Mucosa of descending colon (tissue), 3 donors: ENCODE measurements around the gene ZNF407. TPM values are rescaled to one million over a fixed set of nuclear protein-coding genes. Genes with fewer than 3 reads are reported as not detected.

Experiments used
- ATAC-seq: fragments of 200-7000 bp; cut with Tn5 transposase; one replicate; pipeline ENCODE4 v1.9.1; 2020; ENCODE audit warnings: mild to moderate bottlenecking, moderate library complexity
- DNase-seq, 3 donors: peaks; one replicate each; pipeline ENCODE4 v3.0.0-alpha.2; 2020
- H3K36me3 ChIP-seq: fragments of 200-600 bp; one replicate; pipeline ENCODE4 v1.8.0; 2021; ENCODE audit warnings: low read depth, mild to moderate bottlenecking
- H3K4me1 ChIP-seq: fragments of 200-600 bp; one replicate; pipeline ENCODE4 v1.8.0; 2021; ENCODE audit warnings: low read depth, mild to moderate bottlenecking
- H3K4me3 ChIP-seq: fragments of 200-600 bp; one replicate; pipeline ENCODE4 v1.8.0; 2021; ENCODE audit warnings: mild to moderate bottlenecking
- H3K9me3 ChIP-seq: fragments of 200-600 bp; one replicate; pipeline ENCODE4 v1.8.0; 2021; ENCODE audit warnings: mild to moderate bottlenecking
- CTCF ChIP-seq: fragments of 200-600 bp; IDR thresholded peaks from one replicate; pipeline ENCODE4 v1.8.0; 2022; ENCODE audit warnings: antibody characterized with exemption, mild to moderate bottlenecking
- intact Hi-C, 2 donors: fragments of 100-400 bp; cut with DNase I in 1 of 2; cut with micrococcal nuclease in 1 of 2; formaldehyde crosslinking; loops; one replicate each; pipeline versions ENCODE4 v1.11.0 to v1.11.1; 2022; cut with DNase I, micrococcal nuclease
- total RNA-seq, 3 donors: library from RNA; stranded (reverse); fragmentation: NEBNext Ultra II Directional in 2 of 3; extraction: Animal tissue kit (Norgen Biotek cat#: 25700) in 2 of 3; gene quantifications; one replicate each; pipeline versions ENCODE4 v1.2.1 to v1.2.4, GENCODE V29; 2021 to 2023
- donor health status: DM: no; HTN: no; CAD: no; lungs with moderate emphysema.
- donor health status: DM: no; HTN: no; CAD: no.
- donor health status: DM: no; HTN: yes; CAD: no.

The ZNF407 gene
- total RNA-seq, 3 donors from 2014 or later, result 13.0 to 25.1 (median 18.8) TPM

- Histone ChIP-seq H3K9me3 (no peaks in the 10 kb centered on the region), H3K36me3 (no peaks in the 10 kb centered on the region), H3K4me1 (no peaks in the 10 kb centered on the region), H3K4me3 (no peak overlapping the region)
- TF ChIP-seq CTCF, result no peak
- DNase-seq (no peak), ATAC-seq (no peak)
- intact Hi-C loops, result no loop called here
Observed at GRCh38 chr18:74682991-74683297, 85.3 kb downstream of the ZNF407 start.

- no peak for ATAC-seq
Observed at GRCh38 chr18:74683573-74683972, 85.9 kb downstream of the ZNF407 start.

GRCh38 chr18:74689251-74689650 is 91.6 kb downstream of the ZNF407 start:
- intact Hi-C loops, result no loop called here
- DNase-seq (no peak), ATAC-seq (no peak)
- no peaks in the 10 kb centered on the region for H3K9me3 ChIP-seq
- no peaks in the 10 kb centered on the region for H3K4me1 ChIP-seq
- no peak overlapping the region for H3K4me3 ChIP-seq
- no peak for TF ChIP-seq CTCF
- H3K36me3 ChIP-seq, result no peaks in the 10 kb centered on the region

More at GRCh38 chr18:74683573-74683972, 85.9 kb downstream of the ZNF407 start:
- intact Hi-C loops, result no loop called here
- TF ChIP-seq CTCF, result no peak
- Histone ChIP-seq H3K9me3 (no peaks in the 10 kb centered on the region), H3K36me3 (no peaks in the 10 kb centered on the region), H3K4me3 (no peak overlapping the region), H3K4me1 (no peaks in the 10 kb centered on the region)
- no peak for DNase-seq

GRCh38 chr18:74692367-74693013 is 94.8 kb downstream of the ZNF407 start:
- TF ChIP-seq CTCF, result no peak
- H3K4me3 ChIP-seq, result no peak overlapping the region
- no peak for ATAC-seq

GRCh38 chr18:74694436-74694835 is 96.8 kb downstream of the ZNF407 start:
- DNase-seq, result no peak
- TF ChIP-seq CTCF, result no peak
- ATAC-seq, result no peak
- Histone ChIP-seq H3K4me1 (no peaks in the 10 kb centered on the region), H3K4me3 (no peak overlapping the region), H3K36me3 (no peaks in the 10 kb centered on the region), H3K9me3 (no peaks in the 10 kb centered on the region)
- intact Hi-C loops, result no loop called here

More at GRCh38 chr18:74692367-74693013, 94.8 kb downstream of the ZNF407 start:
- no peaks in the 10 kb centered on the region for H3K9me3 ChIP-seq
- no peaks in the 10 kb centered on the region for H3K4me1 ChIP-seq
- H3K36me3 ChIP-seq, result no peaks in the 10 kb centered on the region
- intact Hi-C loops, result no loop called here
- no peak for DNase-seq

GRCh38 chr18:74695170-74695569 is 97.5 kb downstream of the ZNF407 start:
- intact Hi-C loops, result no loop called here
- Histone ChIP-seq H3K4me1 (no peaks in the 10 kb centered on the region), H3K4me3 (no peak overlapping the region), H3K36me3 (no peaks in the 10 kb centered on the region), H3K9me3 (no peaks in the 10 kb centered on the region)
- no peak for TF ChIP-seq CTCF
- ATAC-seq, result no peak
- DNase-seq, result no peak
